Measurements from ENCODE around the gene ROS1. TPM values are rescaled to one million over a fixed set of nuclear protein-coding genes. Genes with fewer than 3 reads are reported as not detected.

ROS1 gene
- total RNA-seq, 1 experiment from 2014 or later = 63.0 TPM

DNA sequence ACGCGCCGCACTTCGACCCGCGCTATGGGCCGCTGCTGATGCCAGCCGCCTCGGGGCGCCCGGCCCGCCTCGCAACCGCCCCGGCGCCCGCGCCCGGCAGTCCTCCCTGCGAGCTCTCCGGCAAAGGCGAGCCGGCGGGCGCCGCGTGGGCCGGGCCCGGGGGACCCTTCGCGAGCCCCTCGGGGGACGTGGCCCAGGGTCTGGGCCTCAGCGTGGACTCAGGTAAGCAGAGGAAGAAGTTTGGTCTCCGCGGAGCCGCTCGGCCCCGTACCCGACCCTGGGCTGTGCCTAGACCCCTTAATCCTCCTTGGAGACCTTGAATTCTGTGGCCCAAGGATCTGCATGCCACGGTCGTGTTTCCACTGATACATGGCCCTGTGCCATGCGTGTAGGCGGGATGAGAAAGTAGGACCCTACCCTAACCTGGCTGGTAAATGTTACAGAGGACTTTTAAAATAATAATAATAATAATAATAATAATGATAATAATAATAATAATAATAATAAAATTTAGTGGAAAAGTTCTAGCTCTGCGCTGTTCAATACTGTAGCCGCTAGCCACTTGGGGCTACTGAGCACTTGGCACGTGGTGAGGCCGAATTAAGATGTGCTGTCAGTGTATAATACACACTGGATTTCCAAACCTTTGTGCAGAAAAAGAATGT lies 154.8 kb downstream of the ROS1 start:
- no peak overlapping the region for H3K27ac Mint-ChIP-seq (ENCODE audit: low read depth, unreplicated experiment)
- TF ChIP-seq, protein P1, sequence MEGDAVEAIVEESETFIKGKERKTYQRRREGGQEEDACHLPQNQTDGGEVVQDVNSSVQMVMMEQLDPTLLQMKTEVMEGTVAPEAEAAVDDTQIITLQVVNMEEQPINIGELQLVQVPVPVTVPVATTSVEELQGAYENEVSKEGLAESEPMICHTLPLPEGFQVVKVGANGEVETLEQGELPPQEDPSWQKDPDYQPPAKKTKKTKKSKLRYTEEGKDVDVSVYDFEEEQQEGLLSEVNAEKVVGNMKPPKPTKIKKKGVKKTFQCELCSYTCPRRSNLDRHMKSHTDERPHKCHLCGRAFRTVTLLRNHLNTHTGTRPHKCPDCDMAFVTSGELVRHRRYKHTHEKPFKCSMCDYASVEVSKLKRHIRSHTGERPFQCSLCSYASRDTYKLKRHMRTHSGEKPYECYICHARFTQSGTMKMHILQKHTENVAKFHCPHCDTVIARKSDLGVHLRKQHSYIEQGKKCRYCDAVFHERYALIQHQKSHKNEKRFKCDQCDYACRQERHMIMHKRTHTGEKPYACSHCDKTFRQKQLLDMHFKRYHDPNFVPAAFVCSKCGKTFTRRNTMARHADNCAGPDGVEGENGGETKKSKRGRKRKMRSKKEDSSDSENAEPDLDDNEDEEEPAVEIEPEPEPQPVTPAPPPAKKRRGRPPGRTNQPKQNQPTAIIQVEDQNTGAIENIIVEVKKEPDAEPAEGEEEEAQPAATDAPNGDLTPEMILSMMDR (IDR thresholded peaks at IDR 0.05; ENCODE audit: unreplicated experiment) = no peak
- BruUV-seq (replicated peaks) = no TSS peak
- ChIA-PET POLR2A (no interaction called here), CTCF (interaction anchor here (0.7 kb wide), 1 partner anchor 66 kb away, joined by 3 read pairs; no protein-coding TSS in a partner anchor)
- no peak overlapping the region for H3K4me3 Mint-ChIP-seq (ENCODE audit: unreplicated experiment)
- intact Hi-C loops (cut with micrococcal nuclease) = loop anchor here (10.0 kb wide), 1 partner anchor 296 kb away; no protein-coding TSS in a partner anchor
- no peaks in the 10 kb centered on the region for H3K36me3 Mint-ChIP-seq (ENCODE audit: insufficient read depth, unreplicated experiment)
- no peak for DNase-seq (ENCODE audit: unreplicated experiment)
- peaks cover 97% of the 10 kb centered on the region for H3K27me3 Mint-ChIP-seq (ENCODE audit: insufficient read depth, unreplicated experiment)
- peaks cover 5% of the 10 kb centered on the region for H3K4me1 Mint-ChIP-seq (ENCODE audit: insufficient read depth, unreplicated experiment)
- H3K9me3 Mint-ChIP-seq (ENCODE audit: unreplicated experiment) = no peaks in the 10 kb centered on the region

DNA sequence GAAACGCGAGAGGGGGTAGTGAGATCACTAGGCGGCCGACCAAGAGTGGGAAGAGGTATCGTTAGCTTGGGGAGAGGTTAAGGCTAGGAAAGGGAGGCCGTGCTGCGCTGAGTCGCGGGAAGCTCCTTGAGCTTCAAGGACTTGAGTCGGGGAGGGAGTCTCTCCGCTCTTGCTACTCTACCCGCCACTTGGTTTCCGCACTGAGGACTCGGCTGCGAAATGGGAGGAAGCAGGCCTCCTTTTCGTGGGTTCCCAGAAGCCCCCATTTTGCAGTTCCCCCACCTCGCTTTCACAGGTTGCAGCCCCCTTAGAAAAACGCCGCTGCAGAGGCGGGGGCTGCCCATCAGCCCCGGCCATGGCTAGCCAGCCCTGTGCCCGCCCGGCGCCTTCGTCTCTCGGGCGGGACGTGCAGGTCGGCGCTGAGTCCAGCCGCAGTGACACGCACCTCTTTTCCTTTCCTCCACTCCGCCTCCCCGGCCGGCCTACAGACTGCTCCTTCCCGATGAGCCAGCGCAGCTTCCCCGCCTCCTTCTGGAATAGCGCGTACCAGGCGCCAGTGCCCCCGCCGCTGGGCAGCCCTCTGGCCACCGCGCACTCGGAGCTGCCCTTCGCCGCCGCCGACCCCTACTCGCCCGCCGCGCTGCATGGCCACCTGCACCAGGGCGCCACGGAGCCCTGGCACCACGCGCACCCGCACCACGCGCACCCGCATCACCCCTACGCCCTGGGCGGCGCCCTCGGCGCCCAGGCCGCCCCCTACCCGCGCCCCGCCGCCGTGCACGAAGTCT lies 155.5 kb downstream of the ROS1 start:
- H3K27ac Mint-ChIP-seq (ENCODE audit: low read depth, unreplicated experiment) = no peak overlapping the region
- peaks cover 6% of the 10 kb centered on the region for H3K4me1 Mint-ChIP-seq (ENCODE audit: insufficient read depth, unreplicated experiment)
- intact Hi-C loops (cut with micrococcal nuclease) = loop anchor here (10.0 kb wide), 1 partner anchor 295 kb away; no protein-coding TSS in a partner anchor
- BruUV-seq (replicated peaks) = no TSS peak
- DNase-seq (ENCODE audit: unreplicated experiment) = no peak
- H3K4me3 Mint-ChIP-seq (ENCODE audit: unreplicated experiment) = no peak overlapping the region
- POLR2A ChIA-PET = no interaction called here
- peaks cover 97% of the 10 kb centered on the region for H3K27me3 Mint-ChIP-seq (ENCODE audit: insufficient read depth, unreplicated experiment)
- no peaks in the 10 kb centered on the region for H3K36me3 Mint-ChIP-seq (ENCODE audit: insufficient read depth, unreplicated experiment)
- TF ChIP-seq, protein P1 (IDR thresholded peaks at IDR 0.05; ENCODE audit: unreplicated experiment) = no peak
- CTCF ChIA-PET = interaction anchor here (0.6 to 0.7 kb wide), 2 partner anchors 65 to 347 kb away, joined by 3 to 4 read pairs; no protein-coding TSS in a partner anchor
- H3K9me3 Mint-ChIP-seq (ENCODE audit: unreplicated experiment) = no peaks in the 10 kb centered on the region

DNA sequence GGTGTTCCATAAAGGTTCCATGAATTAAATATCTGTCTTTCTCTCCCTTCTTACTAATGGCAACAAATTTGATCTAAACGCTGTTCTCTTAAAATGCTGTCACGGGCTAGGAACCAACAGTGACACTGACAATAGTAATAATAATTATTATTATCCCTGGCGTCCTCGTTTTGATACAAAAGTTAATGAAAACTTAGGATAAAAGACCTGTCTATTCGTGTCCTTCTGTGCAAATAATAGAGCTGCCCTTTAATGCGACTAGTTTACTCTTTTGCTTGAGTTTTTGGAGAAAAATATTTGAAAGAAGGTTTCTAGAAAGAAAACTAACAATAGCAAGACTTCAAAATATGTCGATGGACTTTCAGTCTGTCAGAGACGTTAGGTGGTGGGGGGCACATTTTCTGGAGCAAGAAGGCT lies 156.1 kb downstream of the ROS1 start:
- no peak overlapping the region for H3K27ac Mint-ChIP-seq (ENCODE audit: low read depth, unreplicated experiment)
- no peaks in the 10 kb centered on the region for H3K9me3 Mint-ChIP-seq (ENCODE audit: unreplicated experiment)
- peaks cover 12% of the 10 kb centered on the region for H3K4me1 Mint-ChIP-seq (ENCODE audit: insufficient read depth, unreplicated experiment)
- peaks cover 97% of the 10 kb centered on the region for H3K27me3 Mint-ChIP-seq (ENCODE audit: insufficient read depth, unreplicated experiment)
- DNase-seq (ENCODE audit: unreplicated experiment) = no peak
- ChIA-PET CTCF (no interaction called here), POLR2A (no interaction called here)
- no TSS peak for BruUV-seq (replicated peaks)
- no peak overlapping the region for H3K4me3 Mint-ChIP-seq (ENCODE audit: unreplicated experiment)
- no peaks in the 10 kb centered on the region for H3K36me3 Mint-ChIP-seq (ENCODE audit: insufficient read depth, unreplicated experiment)
- intact Hi-C loops (cut with micrococcal nuclease) = loop anchor here (10.0 kb wide), 1 partner anchor 295 kb away; no protein-coding TSS in a partner anchor
- TF ChIP-seq, protein P1 (IDR thresholded peaks at IDR 0.05; ENCODE audit: unreplicated experiment) = no peak

DNA sequence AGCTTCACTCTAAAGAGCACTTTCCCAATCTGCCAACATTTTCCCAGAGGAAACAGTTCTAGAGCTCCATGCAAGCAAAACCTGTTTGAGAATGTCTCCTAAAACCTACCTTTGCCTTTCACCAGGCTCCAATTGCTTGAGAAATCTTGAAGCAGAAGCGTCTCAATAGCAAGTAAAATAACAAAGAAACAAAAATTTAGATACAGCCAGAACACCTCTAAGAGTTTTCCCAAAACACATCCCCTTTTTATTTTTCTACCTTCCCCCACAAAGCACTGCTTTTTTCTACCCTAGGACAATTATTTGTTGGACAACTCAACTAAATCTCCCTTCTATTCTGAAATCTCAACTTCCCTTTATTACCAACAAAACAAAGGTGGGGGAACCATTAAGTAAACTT lies 156.8 kb downstream of the ROS1 start:
- ChIA-PET POLR2A (no interaction called here), CTCF (no interaction called here)
- intact Hi-C loops (cut with micrococcal nuclease) = no loop called here
- Mint-ChIP-seq H3K4me3 (ENCODE audit: unreplicated experiment) (no peak overlapping the region), H3K4me1 (ENCODE audit: insufficient read depth, unreplicated experiment) (peaks cover 15% of the 10 kb centered on the region), H3K9me3 (ENCODE audit: unreplicated experiment) (no peaks in the 10 kb centered on the region), H3K27me3 (ENCODE audit: insufficient read depth, unreplicated experiment) (peaks cover 97% of the 10 kb centered on the region), H3K27ac (ENCODE audit: low read depth, unreplicated experiment) (no peak overlapping the region), H3K36me3 (ENCODE audit: insufficient read depth, unreplicated experiment) (no peaks in the 10 kb centered on the region)
- TF ChIP-seq, protein P1 (IDR thresholded peaks at IDR 0.05; ENCODE audit: unreplicated experiment) = no peak
- BruUV-seq (replicated peaks) = no TSS peak
- DNase-seq (ENCODE audit: unreplicated experiment) = no peak
